Activated CD4-positive, alpha-beta T cell treated with anti-CD3 and anti-CD28 coated beads, Interleukin-2, amount 10 ng/mL, durations not matched to agents 7 days and 5 days (primary cell): ENCODE data around the gene MAP3K20. TPM values are rescaled to one million over a fixed set of nuclear protein-coding genes. Genes with fewer than 3 reads are reported as not detected.
"Not testable (repeated sequence)": the region's sequence is repeated elsewhere in the genome, so short reads cannot be mapped to it uniquely, and the experiment has no call there.

ENCODE experiments used
- CTCF ChIA-PET: fragments of 350-600 bp; sonication (Branson Sonifier 250); formaldehyde crosslinking; loops from one replicate; lab custom pipeline; 2021; ENCODE audit warnings: antibody characterized with exemption; lab: Charles Lee
- POLR2A ChIA-PET: fragments of 350-600 bp; sonication (Branson Sonifier 250); formaldehyde crosslinking; loops from one replicate; lab custom pipeline; 2021; ENCODE audit warnings: antibody characterized with exemption; lab: Charles Lee
- DNase-seq: peaks from one replicate; pipeline ENCODE4 v3.0.0-alpha.2; 2020
- H3K27ac Mint-ChIP-seq: one replicate; pipeline ENCODE4 v1.8.0; 2021; ENCODE audit warnings: mild to moderate bottlenecking, moderate library complexity, mixed read lengths
- H3K27me3 Mint-ChIP-seq: one replicate; pipeline ENCODE4 v1.8.0; 2021; ENCODE audit warnings: mixed read lengths
- H3K36me3 Mint-ChIP-seq: one replicate; pipeline ENCODE4 v1.8.0; 2021; ENCODE audit warnings: low read depth, mixed read lengths
- H3K4me1 Mint-ChIP-seq: one replicate; pipeline ENCODE4 v1.8.0; 2021; ENCODE audit warnings: mixed read lengths
- H3K4me3 Mint-ChIP-seq: one replicate; pipeline ENCODE4 v1.8.0; 2021; ENCODE audit warnings: mild to moderate bottlenecking, moderate library complexity, mixed read lengths
- H3K9me3 Mint-ChIP-seq: one replicate; pipeline ENCODE4 v1.8.0; 2021; ENCODE audit warnings: mixed read lengths
- total RNA-seq, 2 experiments: library from RNA; stranded (reverse); gene quantifications; one replicate each; pipeline ENCODE4 v1.2.3, GENCODE V29; 2021

Gene MAP3K20
- total RNA-seq, 2 experiments from 2014 or later: 14.5 to 15.1 TPM

DNA sequence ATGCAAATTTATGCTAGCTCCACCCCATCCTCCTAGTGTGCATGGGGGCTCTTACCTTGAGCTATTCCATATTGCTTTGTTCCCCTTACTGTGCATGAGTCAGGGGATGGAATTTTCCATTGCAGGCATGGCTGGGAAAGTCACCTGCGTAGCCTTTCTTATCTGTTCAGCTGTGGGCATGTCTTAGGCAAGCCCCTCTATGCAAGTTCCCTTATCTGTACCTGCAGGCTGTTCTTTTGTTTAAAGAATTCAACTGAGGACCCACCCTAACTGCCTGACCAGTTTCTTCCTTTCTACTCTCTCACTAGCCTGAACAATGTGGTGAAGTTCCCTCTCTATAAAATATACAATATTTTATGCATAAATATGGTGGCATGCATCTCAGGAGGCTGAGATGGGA lies 224.8 kb downstream of the MAP3K20 start:
- Mint-ChIP-seq H3K4me3 (no peak overlapping the region), H3K9me3 (peaks cover 33% of the 10 kb centered on the region), H3K4me1 (peaks cover 6% of the 10 kb centered on the region), H3K27ac (no peak overlapping the region), H3K36me3 (peaks cover 3% of the 10 kb centered on the region), H3K27me3 (no peaks in the 10 kb centered on the region)
- ChIA-PET CTCF (interaction anchor here (1.2 kb wide), 1 partner anchor 796 kb away, joined by 3 read pairs; no protein-coding TSS in a partner anchor), POLR2A (no interaction called here)
- DNase-seq: no peak

DNA sequence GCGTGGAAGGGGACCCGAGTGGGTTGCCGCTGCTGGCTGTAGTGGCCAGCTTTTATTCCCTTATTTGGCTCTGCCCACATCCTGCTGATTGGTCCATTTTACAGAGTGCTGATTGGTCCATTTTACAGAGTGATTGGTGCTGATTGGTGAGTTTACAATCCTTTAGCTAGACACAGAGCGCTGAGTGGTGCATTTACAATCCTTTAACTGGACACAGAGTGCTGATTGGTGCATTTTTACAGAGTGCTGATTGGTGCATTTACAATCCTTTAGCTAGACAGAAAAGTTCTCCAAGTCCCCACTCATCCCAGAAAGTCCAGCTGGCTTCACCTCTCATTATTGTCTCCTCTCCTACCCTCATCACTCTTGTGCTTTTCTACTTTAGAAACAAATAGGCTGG lies 225.9 kb downstream of the MAP3K20 start:
- H3K27me3 Mint-ChIP-seq, H3K4me1 Mint-ChIP-seq, DNase-seq, POLR2A ChIA-PET, H3K36me3 Mint-ChIP-seq, H3K27ac Mint-ChIP-seq, H3K4me3 Mint-ChIP-seq: not testable (repeated sequence)
- peaks cover 33% of the 10 kb centered on the region for H3K9me3 Mint-ChIP-seq
- CTCF ChIA-PET: interaction anchor here (0.6 kb wide), 1 partner anchor 28 kb away, joined by 3 read pairs; no protein-coding TSS in a partner anchor

DNA sequence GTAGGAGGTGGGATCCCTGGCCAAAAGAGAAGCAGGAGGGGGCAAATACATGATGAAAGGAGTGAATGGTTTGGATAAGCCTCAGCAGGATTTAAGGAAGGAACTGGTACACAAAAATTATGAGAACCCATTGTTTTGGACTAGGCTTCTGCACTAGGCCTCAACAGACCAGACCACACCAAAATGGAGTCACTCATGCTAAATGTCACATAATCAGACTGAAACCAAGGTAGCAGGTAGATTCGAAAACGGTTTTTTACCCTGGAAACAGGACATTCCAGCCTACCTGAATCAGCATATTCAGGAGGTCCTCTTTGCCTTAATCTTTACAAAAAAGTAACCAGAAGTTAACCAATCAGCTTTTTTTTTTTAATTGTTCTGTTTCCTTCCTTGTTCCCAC lies 229.7 kb downstream of the MAP3K20 start:
- Mint-ChIP-seq H3K36me3 (no peaks in the 10 kb centered on the region), H3K27ac (no peak overlapping the region), H3K4me3 (no peak overlapping the region), H3K4me1 (no peaks in the 10 kb centered on the region), H3K27me3 (no peaks in the 10 kb centered on the region), H3K9me3 (peaks cover 6% of the 10 kb centered on the region)
- DNase-seq: no peak
- POLR2A ChIA-PET: no interaction called here
- CTCF ChIA-PET: no interaction called here

DNA sequence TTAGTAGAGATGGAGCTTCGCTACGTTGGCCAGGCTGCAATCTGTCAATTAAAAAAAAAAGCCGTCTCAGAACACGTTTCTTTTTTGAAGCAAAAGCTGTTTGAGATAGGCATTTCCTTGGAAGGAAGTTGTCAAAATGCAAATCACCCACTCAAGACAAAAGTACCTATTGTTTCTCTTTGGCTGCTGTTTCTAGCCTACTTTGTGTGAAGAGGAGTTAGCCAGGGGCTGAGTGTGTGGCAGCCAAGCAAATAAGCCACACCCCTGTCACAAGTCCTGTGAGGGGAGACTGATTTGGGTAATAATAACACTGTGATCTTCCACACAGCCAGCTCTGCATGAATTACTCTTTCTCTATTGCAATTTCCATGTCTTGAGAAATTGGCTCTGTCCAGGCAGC lies 231.6 kb downstream of the MAP3K20 start:
- no peak for DNase-seq
- Mint-ChIP-seq H3K4me1 (no peaks in the 10 kb centered on the region), H3K27me3 (no peaks in the 10 kb centered on the region), H3K9me3 (no peaks in the 10 kb centered on the region), H3K27ac (no peak overlapping the region), H3K36me3 (no peaks in the 10 kb centered on the region), H3K4me3 (no peak overlapping the region)
- CTCF ChIA-PET: interaction anchor here (0.6 kb wide), 1 partner anchor 747 kb away, joined by 3 read pairs; no protein-coding TSS in a partner anchor
- POLR2A ChIA-PET: interaction anchor here (0.6 kb wide), 1 partner anchor 932 kb away, joined by 3 read pairs; no protein-coding TSS in a partner anchor

DNA sequence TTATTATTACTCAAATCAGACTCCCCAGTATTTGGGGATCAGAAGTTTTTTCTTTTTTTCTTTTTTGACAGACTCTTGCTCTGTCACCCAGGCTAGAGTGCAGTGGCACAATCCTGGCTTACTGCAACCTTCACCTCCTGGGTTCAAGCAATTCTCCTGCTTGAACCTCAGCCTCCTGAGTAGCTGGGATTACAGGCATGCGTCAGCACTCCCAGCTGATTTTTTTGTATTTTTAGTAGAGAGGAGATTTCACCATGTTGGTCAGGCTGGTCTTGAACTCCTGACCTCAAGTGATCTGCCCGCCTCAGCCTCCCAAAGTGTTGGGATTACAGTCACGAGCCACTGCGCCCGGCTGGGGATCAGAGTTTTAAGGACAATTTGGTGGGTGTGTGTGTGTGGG lies 233.7 kb downstream of the MAP3K20 start:
- H3K27me3 Mint-ChIP-seq, H3K27ac Mint-ChIP-seq, H3K4me1 Mint-ChIP-seq, DNase-seq, CTCF ChIA-PET, POLR2A ChIA-PET, H3K9me3 Mint-ChIP-seq, H3K4me3 Mint-ChIP-seq, H3K36me3 Mint-ChIP-seq: not testable (repeated sequence)

DNA sequence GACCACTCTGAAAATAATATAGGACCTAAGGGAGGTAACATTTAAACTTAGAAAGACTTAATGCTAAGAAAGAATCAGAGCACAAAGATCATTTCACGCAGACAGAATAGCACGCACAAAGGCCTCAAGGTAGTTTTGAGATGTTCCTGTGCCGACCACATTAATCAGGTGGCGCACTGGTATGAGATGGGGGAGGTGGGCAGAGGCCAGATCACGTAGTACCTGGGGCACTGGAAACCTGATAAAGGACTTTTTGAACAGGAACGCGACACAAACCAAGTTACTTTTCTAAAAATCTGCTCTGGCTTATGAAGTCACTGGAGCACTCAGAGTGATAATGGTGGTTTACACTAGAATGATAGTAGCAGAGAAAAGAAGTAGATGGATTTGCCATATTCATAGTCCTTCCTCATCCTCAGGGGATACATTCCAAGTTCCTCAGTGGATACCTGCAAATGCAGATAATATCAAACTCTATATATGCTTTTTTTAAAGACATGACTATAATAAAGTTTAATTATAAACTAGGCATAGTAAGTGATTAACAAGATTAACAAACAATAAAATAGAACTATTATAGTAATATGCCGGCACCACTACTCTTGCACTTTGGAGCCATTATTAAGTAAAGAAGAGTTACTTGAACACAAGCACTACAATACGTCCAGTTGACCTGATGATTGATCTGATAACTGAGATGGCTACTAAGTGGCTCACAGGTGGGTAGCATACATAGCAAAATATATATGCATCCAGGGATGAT lies 236.4 kb downstream of the MAP3K20 start:
- Mint-ChIP-seq H3K4me1 (no peaks in the 10 kb centered on the region), H3K27me3 (peaks cover 7% of the 10 kb centered on the region), H3K36me3 (no peaks in the 10 kb centered on the region), H3K9me3 (no peaks in the 10 kb centered on the region), H3K4me3 (no peak overlapping the region), H3K27ac (no peak overlapping the region)
- CTCF ChIA-PET: no interaction called here
- POLR2A ChIA-PET: no interaction called here
- DNase-seq: no peak
